Mucosa of rectum (tissue), 2 donors: ENCODE measurements around the gene COL19A1.

Experiments
- H3K27ac ChIP-seq, 2 donors: one replicate each; pipeline ENCODE4 v1.7.0; 2013; ENCODE audit warnings: inconsistent platforms in 2 of 2, low read depth in 2 of 2, low read length in 2 of 2
- H3K27me3 ChIP-seq, 2 donors: one replicate each; pipeline ENCODE4 v1.7.0; 2013; ENCODE audit warnings: low read length in 2 of 2; ENCODE audit not compliant: control insufficient read depth in 2 of 2, insufficient read depth in 2 of 2
- H3K36me3 ChIP-seq, 2 donors: one replicate each; pipeline ENCODE4 v1.7.0; 2013; ENCODE audit warnings: low read length in 2 of 2; ENCODE audit not compliant: control insufficient read depth in 2 of 2, insufficient read depth in 2 of 2
- H3K4me1 ChIP-seq, 2 donors: one replicate each; pipeline ENCODE4 v1.7.0; 2013; ENCODE audit warnings: low read length in 2 of 2, mild to moderate bottlenecking in 1 of 2; ENCODE audit not compliant: control insufficient read depth in 2 of 2, insufficient read depth in 2 of 2
- H3K4me3 ChIP-seq, 2 donors: one replicate each; pipeline ENCODE4 v1.7.0; 2013; ENCODE audit warnings: low read length in 2 of 2
- H3K9ac ChIP-seq, 2 donors: one replicate each; pipeline ENCODE4 v1.7.0; 2013; ENCODE audit warnings: low read length in 2 of 2, low read depth in 1 of 2, mild to moderate bottlenecking in 1 of 2
- H3K9me3 ChIP-seq, 2 donors: one replicate each; pipeline ENCODE4 v1.7.0; 2013; ENCODE audit warnings: low read length in 2 of 2; ENCODE audit not compliant: control insufficient read depth in 2 of 2
- donor health status: healthy.
- donor health status: Normal muscosa, but diverticular disease.

Gene COL19A1

DNA sequence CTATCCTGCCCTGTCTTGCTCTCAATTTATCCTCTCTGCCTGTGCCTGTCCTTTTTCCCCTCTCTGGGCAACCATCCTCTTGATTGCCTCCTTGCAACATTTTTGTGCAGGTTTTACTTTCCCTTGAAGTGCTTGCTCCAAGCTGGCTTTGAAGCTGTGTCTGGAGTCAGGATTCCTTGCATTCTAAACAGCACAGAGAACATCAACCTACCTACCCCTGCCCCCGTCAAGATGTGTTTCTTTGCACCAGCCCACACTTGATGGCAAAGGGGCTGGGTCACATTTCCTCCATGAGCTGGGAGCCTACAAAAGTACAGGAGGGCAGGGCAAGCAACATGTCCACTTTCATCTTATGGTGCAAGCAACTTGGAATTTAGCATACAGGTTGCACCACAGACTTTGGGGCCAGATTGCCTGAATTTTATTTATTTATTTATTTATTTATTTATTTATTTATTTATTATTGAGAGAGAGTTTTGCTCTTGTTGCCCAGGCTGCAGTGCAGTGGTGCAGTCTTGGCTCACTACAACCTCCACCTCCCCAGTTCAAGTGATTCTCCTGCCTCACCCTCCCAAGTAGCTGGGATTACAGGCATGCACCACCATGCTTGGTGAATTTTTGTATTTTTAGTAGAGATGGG lies 206.3 kb downstream of the COL19A1 start:
- H3K4me1 ChIP-seq = no peaks in the 10 kb centered on the region
- H3K36me3 ChIP-seq = no peaks in the 10 kb centered on the region
- H3K9ac ChIP-seq = no peak overlapping the region
- H3K27me3 ChIP-seq = no peaks in the 10 kb centered on the region
- H3K27ac ChIP-seq = no peak overlapping the region
- no peak overlapping the region for H3K4me3 ChIP-seq
- no peaks in the 10 kb centered on the region for H3K9me3 ChIP-seq

DNA sequence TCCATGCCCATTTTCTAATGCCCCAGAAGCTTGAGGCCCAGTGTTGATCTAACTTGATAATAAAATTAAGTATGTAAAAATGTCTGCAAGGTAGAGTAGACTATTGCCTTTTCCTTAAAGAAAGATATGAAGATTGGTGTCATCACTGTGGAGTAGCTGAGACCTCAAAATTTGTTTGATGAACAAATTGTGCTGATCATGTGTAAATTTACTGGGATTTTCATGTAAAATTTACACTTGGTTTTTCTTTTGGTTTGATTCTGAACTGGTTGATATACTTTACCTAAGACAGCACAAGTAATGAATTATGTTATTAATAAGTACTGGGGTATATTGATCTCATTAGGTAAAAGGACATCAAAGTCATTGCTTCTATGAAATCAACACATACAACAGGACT lies 207.3 kb downstream of the COL19A1 start:
- Histone ChIP-seq H3K36me3 (no peaks in the 10 kb centered on the region), H3K27me3 (no peaks in the 10 kb centered on the region), H3K9me3 (no peaks in the 10 kb centered on the region), H3K4me1 (no peaks in the 10 kb centered on the region), H3K27ac (no peak overlapping the region), H3K9ac (no peak overlapping the region), H3K4me3 (no peak overlapping the region)

DNA sequence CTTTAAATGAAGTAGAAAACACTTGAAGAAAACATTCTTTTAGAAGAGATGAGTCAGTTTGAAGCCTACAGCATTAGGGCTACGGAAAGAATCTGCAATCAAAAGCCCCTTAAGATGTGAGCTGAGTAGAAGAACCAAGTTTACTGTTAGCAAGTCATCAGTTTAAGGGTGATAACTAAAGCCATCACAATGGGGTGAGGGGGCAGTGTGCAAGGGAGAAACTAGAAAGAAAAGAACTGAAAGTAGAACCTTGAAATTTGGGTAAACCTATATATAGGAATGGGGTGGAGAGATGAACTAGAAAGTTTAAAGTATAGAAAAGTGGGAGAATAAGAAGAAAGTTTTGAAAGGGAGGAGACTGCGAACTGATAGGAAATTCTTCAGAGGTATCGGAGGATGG lies 212.9 kb downstream of the COL19A1 start:
- Histone ChIP-seq H3K4me1 (no peaks in the 10 kb centered on the region), H3K36me3 (no peaks in the 10 kb centered on the region), H3K4me3 (no peak overlapping the region), H3K27ac (no peak overlapping the region), H3K9ac (no peak overlapping the region), H3K27me3 (no peaks in the 10 kb centered on the region), H3K9me3 (no peaks in the 10 kb centered on the region)

DNA sequence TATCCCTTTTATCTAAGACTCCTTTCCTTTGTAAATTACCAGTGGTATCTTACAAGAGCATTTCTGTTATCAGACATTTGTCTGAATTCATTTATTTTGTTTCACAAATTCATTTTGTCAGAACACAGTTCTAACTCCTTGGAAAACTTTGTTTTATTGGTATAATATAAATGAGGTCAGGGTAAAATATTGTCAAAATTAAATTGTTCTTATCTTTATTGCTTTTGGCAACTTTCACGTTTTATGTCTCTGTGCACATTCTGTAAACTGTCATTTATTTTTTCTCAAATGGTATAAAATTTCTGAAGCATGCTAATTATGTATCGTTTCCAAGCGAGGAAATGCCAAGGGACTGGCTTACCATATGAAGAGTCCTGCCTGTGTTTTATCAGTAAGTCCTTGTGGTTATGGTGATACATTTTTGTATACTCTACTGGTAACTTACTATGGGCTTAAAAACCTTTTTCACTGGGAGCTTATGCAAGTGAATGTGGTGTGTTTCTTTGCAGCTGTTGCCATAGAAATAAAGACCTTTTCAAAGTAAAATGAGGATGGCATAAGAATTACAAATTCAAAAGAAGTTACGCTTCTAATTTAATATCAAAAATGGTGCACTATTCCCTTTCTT lies 214.2 kb downstream of the COL19A1 start:
- Histone ChIP-seq H3K36me3 (no peaks in the 10 kb centered on the region), H3K4me1 (no peaks in the 10 kb centered on the region), H3K9ac (no peak overlapping the region), H3K27ac (no peak overlapping the region), H3K9me3 (no peaks in the 10 kb centered on the region), H3K27me3 (no peaks in the 10 kb centered on the region), H3K4me3 (no peak overlapping the region)

DNA sequence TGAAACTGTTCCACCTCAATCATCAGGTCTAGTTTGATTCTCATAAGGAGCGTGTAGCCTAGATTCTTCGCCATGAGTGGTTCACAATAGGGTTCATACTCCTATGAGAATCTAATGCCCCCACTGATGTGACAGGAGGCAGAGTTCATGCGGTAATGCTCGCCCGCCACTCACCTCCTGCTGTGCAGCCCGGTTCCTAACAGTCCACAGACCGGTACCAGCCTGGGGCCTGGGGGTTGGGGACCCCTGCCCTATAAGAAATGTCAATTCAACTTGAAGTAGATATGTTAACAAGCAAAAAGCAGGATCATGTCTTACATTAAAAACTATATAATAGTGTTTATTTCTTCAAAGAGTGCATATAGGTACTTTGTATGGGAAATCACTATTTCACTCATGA lies 216.5 kb downstream of the COL19A1 start:
- H3K27me3 ChIP-seq = no peaks in the 10 kb centered on the region
- H3K36me3 ChIP-seq = no peaks in the 10 kb centered on the region
- no peaks in the 10 kb centered on the region for H3K9me3 ChIP-seq
- no peaks in the 10 kb centered on the region for H3K4me1 ChIP-seq
- no peak overlapping the region for H3K4me3 ChIP-seq
- H3K27ac ChIP-seq = no peak overlapping the region
- no peak overlapping the region for H3K9ac ChIP-seq

DNA sequence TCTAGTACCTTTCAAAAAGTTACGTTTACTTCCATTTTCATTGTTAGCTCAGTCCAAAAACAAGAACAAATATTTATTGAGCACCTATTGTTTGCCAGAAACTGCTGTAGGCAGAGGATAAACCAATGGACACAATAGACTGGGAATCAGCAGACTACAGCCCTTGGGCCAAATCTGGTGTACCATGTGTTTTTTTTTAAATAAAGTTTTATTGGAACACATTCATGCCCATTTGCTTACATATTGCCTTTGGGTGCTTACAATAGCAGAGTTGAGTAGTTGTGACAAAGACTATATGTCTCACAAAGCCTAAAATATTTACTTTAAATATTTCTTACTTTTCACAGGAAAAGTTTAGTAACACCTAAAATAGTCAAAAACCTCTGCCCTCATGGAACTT lies 220.4 kb downstream of the COL19A1 start:
- no peaks in the 10 kb centered on the region for H3K9me3 ChIP-seq
- H3K4me3 ChIP-seq = no peak overlapping the region
- H3K36me3 ChIP-seq = no peaks in the 10 kb centered on the region
- H3K9ac ChIP-seq = no peak overlapping the region
- no peaks in the 10 kb centered on the region for H3K27me3 ChIP-seq
- no peak overlapping the region for H3K27ac ChIP-seq
- H3K4me1 ChIP-seq = no peaks in the 10 kb centered on the region

DNA sequence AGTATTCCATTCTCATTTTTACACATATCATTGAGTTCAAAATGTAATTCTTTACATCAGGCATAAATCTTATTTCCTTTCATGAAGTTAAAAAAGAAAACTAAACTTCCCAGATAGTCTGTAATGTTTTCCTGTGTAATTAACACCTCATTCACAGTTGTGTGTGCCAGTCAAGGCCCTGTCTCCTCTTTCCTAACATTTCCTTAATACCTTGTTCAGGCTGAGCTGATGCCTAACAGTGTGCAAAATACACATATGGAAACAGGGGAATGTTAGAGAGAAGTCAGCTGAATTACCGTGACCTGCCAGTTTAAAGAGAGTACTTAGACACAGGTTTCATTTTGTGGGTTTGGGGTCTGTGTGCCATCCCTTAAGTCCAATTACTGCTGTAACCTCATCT lies 227.8 kb downstream of the COL19A1 start:
- H3K27me3 ChIP-seq = no peaks in the 10 kb centered on the region
- no peaks in the 10 kb centered on the region for H3K9me3 ChIP-seq
- no peak overlapping the region for H3K9ac ChIP-seq
- no peak overlapping the region for H3K4me3 ChIP-seq
- H3K36me3 ChIP-seq = no peaks in the 10 kb centered on the region
- H3K27ac ChIP-seq = no peak overlapping the region
- H3K4me1 ChIP-seq = no peaks in the 10 kb centered on the region

DNA sequence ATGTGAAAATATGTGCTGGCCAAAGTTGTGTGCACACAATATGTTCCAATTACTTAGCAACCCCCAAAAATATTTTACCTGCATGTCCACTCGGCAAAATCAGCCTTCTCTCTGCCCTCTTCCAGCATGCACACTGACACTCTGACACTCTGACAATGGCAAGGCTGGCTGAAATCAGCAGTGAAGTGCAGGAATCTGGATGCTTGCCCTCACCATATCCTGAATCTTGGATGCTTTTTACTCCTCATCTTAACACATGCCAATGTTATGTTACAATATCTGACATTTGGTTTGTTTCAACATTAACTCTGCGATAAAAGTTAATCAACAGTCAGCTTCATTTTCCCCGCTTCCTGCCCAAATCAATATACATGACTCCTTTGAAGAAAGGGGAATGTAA lies 233.4 kb downstream of the COL19A1 start:
- H3K36me3 ChIP-seq = no peaks in the 10 kb centered on the region
- no peaks in the 10 kb centered on the region for H3K27me3 ChIP-seq
- H3K9ac ChIP-seq = no peak overlapping the region
- no peaks in the 10 kb centered on the region for H3K9me3 ChIP-seq
- no peak overlapping the region for H3K4me3 ChIP-seq
- no peak overlapping the region for H3K27ac ChIP-seq
- no peaks in the 10 kb centered on the region for H3K4me1 ChIP-seq

DNA sequence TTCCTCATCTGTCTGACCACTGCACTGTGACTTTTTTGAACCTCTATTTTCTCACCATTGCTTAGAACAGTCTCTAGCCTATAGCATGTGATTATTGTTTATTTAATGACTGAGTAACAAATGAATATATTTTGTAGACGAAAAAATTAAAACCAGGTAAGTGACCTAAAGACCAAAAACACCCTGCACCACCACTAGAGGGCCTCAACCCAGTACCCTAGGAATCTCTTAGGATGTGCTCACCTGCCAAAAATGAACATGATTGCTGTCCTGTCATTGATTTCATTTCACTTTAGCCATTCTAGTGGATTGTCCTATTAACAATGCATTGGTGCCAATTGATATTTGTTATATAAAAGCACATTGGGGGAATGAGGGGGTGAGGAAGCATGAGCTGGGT lies 237.4 kb downstream of the COL19A1 start:
- H3K9ac ChIP-seq = no peak overlapping the region
- H3K27ac ChIP-seq = no peak overlapping the region
- H3K4me3 ChIP-seq = no peak overlapping the region
- H3K9me3 ChIP-seq = no peaks in the 10 kb centered on the region
- no peaks in the 10 kb centered on the region for H3K36me3 ChIP-seq
- H3K4me1 ChIP-seq = no peaks in the 10 kb centered on the region
- no peaks in the 10 kb centered on the region for H3K27me3 ChIP-seq

DNA sequence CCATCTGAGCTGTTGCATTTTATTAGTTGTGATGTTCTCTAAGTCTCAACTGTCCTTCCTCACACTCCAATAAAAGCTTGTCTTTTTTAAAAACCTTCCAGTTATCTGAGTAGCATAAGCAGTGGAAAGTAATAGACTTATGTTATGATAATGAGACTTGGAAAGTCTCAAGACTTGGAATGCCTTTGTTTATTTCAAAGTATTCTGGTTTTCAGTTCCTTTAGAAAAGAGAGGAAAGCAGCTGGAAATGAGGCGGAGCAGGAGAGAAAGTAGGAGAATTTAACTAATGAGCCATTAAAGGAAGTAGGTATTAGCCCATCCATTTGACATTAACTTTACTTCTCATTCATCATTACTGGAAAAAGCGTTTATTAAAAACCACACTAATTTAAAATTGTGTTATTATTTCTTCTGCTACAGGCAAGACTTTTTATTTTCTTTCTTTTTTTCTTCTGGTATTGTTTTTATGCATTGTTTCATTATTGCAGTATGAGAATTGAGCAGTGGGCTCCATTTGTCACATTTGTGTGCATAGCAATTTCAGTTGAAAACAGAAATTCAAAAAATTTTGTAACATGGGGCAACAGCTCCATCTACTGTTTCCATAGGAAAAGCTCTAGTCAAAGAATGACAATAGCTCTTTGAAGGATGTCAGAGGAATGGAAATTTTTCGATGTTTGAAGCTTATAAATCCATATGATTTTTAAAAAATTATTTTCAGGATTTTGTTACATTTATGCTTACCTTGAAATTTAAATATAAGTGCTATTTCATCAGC lies 241.7 kb downstream of the COL19A1 start:
- Histone ChIP-seq H3K9ac (no peak overlapping the region), H3K4me3 (no peak overlapping the region), H3K9me3 (no peaks in the 10 kb centered on the region), H3K27me3 (no peaks in the 10 kb centered on the region), H3K27ac (no peak overlapping the region), H3K36me3 (no peaks in the 10 kb centered on the region), H3K4me1 (no peaks in the 10 kb centered on the region)
